CD4-positive, alpha-beta T cell treated with Interleukin-1 beta for 1 hour (primary cell): Measurements from ENCODE around the gene LSP1.
"Not testable (repeated sequence)": the region's sequence is repeated elsewhere in the genome, so short reads cannot be mapped to it uniquely, and the experiment has no call there.

ENCODE experiments used
- DNase-seq, 2 donors: peaks; one replicate each; pipeline ENCODE4 v3.0.0-alpha.2; 2020 to 2022

Gene LSP1

DNA sequence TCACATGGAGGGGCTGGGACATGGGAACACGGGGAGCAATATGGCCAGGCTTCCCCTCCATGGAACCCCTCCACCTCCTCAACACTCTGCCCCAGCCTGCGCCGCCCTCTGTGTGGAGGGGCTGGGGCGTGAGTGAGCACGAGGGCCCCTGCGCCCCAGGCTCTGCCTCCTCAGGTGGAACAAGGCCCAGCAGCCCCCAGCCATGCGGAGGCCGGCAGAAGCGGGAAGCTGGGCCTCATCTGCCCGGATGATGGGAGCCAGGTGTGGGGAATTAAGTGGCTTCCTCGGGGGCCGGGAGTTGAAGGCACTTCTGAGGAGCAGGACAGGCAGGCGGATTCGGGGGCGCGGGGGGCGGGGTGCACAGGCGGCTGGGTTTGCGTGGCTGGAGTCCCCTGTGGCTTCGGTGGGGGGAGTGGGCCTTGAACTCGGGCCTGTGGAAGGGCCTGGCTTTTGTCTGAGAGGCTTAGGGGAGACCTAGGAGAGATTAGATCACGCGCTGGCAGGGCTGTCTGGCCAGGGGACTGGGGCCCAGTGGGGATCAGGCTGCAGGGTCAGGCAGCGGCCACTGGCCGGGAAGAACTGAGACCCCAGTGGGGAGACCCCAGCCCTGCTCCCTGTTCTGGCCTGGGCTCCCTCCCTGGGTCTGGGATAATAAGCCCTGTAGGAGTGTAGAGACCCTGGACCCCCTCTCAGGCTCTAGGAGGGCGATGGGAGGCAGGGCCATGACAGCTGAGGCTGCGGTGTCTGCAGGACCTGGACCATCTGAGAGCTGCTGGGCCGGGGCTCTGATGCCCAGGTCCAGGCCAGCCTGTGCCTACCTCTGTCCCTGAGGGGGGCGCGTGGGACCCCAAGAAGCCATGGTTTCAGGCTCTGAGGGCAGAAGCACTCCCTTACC lies 25.5 kb downstream of the LSP1 start:
- no peak for DNase-seq

DNA sequence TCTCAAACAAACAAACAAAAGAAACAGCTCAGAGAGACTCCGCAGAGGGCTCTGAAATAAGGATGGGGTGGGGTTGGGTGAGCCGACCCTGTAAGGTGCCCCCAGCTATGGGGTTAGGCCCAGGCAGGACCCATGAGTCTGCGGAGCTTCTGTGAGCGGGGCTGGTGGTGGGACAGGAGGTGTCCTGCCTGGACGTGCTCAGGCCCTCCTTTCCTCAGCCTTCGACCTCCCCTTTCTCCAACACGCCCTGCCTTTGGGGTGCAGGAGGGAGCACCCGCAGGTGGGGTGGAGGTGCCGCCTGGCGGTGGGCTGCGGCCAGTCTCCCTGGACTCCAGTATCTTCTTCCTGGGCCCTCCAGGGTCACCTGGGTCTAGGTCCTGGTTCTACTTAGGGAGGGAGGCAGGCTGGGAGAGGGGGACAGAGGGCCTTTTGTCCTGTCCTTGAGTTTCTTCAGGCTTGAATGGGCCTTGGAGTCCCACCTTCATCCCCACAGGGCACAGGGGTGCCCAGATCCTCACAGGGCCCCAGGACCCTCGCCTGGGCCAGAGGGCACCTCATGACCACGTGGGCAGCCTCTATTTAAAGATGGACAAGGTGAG lies 26.6 kb downstream of the LSP1 start:
- DNase-seq: no peak

DNA sequence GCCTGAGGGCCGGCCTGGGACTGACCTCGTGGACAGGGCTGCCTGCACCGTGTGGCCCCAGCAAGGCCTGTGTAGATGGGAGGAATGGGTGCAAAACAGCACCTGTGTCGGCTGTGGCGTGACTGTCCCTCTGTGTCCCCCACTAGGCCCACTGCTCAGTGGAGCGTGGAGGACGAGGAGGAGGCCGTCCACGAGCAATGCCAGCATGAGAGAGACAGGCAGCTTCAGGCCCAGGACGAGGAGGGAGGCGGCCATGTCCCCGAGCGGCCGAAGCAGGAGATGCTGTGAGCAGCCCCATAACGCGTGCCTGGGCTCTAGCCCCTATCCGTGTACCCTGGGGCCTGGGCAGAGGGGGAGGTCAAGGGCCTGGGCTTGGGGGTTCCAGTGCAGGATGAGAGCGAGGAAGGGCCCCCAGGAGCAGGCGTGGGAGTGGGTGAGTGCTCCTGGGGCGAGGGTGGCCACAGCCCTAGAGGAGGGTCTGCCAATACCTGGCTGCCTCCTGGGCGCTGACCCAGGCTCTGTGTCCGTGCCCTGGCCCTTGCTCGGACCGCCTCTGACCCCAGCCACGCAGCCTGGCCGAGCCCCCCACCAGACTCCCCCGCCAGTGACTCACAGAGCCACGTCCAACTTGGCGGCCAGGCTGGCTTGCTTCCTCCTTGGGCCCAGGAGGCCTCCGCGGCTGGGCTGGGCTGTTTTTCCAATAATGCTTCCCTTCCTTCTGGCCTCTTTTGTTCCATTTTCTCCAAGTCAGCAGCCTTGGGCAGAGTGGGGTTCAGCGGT lies 27.2 kb downstream of the LSP1 start:
- DNase-seq: no peak

DNA sequence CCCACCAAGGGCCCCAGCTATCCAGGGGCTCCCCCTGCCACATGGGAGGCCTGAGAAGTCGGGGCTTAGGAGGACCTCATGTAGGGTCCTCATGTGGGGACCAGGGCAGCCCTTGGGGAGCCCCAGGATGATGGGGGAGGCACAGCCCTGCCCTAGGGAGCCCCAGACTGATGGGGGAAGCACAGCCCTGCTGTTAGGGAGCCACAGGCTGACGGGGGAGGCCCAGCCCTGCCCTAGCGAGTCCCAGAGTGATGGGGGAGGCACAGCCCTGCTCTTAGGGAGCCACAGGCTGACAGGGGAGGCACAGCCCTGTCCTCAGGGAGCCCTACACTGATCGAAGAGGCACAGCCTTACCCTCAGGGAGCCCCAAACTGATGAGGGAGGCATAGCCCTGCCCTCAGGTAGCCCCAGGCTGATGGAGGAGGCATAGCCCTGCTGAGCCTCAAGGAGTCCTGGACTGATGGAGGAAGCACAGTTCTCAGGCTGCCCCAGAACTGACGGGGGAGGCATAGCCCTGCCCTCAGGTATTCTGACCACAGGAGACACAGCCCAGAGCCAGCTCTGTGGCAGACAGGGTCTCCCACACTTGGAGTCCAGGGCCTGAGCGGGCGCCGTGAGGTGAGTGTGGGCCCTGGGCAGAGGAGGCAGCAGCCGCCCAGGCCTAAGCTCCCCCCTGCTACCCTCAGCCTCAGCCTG lies 28.0 kb downstream of the LSP1 start:
- DNase-seq: no peak

DNA sequence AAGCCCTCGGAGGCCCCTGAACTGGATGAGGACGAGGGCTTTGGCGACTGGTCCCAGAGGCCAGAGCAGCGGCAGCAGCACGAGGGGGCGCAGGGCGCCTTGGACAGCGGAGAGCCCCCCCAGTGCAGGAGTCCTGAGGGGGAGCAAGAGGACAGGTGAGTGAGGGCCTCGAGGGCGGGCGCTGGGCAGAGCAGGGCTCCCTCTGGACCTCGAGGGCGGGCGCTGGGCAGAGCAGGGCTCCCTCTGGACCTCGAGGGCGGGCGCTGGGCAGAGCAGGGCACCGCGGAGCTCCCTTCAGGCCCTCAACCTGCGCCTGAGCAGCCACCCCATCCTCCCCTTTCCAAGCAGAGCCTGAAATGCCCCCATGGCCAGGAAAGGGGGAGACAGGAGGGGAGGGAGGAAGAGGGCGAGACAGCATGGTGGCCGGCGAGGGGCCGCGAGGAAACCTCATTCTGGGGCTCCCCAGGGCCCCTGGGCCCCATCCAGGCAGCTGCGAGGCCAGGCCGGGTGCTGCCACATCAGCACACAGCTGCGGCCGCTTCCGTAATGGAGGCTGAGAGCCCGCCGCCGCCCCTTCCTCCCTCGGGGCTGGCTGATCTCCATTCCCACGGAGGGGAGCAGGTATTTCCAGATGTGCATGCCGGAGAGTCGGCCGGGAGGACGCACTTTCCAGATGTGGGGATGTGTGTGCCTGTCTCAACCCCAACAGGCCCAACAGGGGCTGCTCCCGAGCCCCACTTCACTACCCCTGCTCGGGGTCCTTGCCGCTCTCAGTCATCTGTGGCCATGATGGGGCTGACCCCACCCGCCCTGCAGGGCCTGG lies 28.8 kb downstream of the LSP1 start:
- DNase-seq: no peak

DNA sequence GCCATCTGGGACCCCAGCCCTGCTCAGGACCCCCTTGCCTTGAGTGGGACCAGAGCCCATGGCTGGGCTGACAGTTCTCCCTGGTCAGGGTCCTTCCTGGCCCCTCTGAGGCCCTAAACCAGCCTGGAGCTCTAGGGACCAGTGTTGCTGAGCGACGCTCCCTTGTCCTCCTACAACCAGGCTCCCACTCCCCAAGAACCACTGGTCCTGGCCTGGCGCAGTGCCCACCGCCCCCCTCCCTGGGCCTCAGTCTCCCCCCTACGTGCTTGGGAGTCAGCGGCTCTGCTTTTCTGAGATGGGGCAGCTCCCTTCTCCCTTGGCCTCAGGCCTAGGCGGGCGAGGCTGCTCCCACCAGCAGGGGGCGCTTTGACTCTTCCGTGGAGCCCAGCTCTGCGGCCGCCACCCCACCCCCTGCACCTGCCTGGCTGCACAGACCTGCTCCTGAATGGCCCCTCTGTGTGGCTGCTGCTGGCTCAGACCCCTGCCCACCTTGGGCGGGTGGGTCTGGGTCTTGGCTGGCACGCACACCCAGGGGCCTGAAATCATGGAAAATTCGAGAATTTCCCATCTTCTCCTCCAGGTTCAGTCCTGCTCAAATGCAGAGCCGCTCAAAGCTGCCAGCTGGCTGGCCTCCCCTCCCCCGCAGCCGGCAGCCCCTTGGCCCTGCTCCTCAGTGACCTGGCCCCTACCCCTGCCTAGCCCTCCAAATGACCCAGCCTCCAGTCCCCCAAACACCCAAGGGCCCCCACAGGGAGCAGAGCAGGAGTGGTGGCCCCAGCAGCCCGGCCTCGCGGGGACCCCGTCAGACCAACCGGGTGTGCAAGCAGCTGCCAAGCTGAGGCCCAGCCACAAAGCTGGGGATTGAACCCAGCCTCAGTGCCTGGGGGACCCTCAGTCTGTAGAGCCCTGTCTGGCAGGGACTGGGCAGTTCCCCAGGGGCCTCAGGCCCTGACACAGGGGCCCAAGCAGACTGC lies 29.7 kb downstream of the LSP1 start:
- peak; percentile 80 for DNase-seq

DNA sequence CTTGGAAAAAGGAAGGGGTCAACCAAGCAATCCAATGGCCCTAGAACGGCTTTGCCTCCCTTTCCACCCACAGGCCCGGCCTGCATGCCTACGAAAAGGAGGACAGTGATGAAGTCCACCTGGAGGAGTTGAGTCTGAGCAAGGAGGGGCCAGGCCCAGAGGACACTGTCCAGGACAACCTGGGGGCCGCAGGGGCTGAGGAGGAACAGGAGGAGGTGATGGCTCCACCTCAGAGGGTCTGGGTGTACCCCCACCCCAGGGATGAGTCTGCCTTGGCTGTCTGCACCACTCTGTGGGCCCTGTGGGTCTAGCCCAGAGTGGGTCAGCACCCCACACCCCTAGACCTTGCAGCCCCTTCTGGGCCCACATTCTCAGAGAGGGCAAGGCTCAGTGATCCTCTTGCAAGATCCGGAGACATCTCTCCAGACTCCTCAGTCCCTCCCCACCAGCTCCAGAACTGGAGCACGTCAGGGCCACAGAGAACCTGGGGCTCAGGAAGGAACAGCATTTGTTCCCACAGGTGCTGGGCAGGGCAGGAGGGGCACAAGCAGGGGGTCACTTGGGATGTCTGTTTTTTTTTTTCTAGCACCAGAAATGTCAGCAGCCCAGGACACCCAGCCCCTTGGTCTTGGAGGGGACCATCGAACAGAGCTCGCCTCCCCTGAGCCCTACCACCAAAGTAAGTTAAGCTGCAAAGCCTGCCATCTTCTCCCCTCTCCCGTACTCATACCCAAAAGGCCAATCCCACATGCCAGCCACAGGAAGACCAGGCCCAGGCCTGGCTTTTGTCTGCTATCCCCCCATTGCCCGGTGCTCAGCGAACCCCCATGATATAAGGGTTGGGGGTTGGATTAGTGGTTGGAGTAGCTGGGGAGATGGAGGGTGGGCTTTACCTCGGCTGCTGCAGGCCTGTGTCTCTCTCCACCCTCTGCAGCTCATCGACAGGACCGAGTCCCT lies 30.7 kb downstream of the LSP1 start:
- no peak for DNase-seq

DNA sequence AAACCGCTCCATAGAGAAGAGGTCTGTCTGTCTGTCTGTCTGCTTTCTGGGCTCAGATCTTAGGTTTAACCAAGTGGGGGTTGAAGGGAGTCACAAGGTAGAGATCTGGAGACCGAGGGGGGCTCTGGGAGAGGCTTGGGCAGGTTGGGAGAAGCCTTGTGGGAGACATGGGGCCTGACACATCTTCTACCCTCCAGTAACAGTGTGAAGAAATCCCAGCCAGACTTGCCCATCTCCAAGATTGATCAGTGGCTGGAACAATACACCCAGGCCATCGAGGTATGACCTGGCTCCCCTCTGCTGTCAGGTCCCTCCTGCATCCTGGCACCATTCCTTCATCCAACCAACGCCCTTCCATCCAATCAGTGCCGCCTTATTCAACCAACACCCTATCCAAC lies 31.4 kb downstream of the LSP1 start:
- no peak for DNase-seq

DNA sequence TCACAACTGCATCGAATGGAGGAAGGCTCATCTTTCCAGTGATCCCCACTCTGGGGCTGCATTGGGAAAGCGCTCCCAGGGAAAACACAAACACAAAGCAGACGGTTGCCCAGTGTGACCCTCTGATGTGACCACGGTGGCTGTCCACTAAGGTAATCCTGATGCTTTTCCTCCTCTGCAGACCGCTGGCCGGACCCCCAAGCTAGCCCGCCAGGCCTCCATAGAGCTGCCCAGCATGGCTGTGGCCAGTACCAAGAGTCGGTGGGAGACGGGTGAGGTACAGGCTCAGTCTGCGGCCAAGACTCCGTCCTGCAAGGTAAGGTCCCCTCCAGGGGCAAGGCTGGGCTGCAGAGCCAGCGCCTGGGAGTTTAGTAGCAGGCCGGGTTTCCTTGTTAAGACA lies 33.7 kb downstream of the LSP1 start:
- not testable (repeated sequence) for DNase-seq

DNA sequence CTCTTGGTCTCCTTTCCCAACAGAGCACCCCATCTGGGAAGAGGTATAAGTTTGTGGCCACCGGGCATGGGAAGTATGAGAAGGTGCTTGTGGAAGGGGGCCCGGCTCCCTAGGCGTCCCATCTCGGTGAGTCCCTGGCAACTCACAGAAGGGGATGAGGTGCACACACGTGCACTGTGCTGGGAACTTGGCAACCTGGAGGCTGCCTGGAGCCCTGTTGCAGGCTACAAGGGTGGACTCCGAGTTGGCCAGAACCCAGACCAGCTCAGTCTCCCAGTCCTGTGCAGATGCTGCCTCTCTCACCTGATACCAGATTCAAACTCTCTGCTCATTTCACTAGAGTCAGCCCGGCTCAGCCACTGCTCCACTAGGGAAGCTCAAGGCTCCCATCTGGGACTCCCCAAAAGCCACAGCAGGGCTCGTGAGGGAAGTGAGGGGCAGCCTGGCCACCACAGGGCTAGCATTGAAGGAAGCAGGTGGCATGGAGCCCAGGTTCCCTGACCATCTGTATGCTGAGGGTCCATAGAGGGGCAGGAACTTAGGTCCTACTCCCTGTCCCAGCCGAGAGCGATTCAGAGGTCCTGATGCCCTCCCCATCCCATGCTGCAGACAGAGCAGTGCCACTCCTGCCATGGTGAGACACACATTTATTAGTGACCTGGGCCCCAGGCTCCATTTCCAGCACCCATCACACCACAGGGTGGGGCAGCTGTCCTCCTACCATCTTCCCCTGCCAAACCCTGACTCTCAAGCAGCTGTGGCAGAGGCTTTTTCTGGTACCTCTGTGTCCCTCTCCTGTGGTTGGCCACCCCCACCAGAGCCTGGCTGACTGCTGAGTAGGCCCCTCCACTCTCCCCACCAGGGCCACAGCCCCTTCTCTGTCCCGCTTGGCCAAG lies 34.8 kb downstream of the LSP1 start:
- DNase-seq: no peak

DNA sequence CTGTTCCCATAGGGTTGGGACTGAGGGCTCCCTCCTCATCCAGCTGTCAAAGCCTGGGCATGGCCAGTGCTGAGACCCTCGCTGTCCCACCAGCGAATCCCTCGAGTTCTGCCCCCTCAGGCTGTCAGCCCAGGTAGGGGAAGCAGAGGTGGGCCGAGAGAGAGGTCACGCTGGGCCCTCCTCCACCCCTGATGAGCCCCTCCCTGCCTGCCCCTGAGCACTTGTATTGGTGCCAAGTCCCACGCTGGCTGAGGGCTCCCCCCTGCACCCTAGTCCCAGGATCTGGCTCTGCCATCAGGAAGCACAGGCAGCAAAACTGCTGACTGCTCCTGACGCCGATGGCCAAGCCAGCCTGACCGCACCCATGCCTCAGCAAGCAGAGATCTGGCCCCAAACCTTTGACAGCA lies 35.5 kb downstream of the LSP1 start:
- DNase-seq: no peak

DNA sequence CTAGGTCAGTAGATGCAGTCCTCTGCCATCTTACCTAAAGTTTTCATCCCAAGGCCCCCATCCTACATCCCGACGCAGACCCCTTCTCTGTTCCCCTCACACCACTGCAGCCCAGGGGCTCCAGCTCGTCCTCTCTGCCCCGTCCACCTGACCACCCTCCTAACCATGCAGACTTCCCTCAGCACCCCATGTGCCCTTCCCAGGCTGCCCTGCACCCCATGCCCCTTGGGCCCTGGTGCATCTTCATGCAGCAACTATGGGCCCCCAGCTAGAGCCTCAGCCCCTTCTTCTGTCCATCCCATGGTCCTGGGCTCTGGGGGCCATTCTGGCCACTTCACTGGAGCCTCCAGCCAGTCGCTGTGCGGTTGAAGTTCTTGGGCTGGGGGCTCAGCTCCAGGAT lies 35.9 kb downstream of the LSP1 start:
- DNase-seq: no peak

DNA sequence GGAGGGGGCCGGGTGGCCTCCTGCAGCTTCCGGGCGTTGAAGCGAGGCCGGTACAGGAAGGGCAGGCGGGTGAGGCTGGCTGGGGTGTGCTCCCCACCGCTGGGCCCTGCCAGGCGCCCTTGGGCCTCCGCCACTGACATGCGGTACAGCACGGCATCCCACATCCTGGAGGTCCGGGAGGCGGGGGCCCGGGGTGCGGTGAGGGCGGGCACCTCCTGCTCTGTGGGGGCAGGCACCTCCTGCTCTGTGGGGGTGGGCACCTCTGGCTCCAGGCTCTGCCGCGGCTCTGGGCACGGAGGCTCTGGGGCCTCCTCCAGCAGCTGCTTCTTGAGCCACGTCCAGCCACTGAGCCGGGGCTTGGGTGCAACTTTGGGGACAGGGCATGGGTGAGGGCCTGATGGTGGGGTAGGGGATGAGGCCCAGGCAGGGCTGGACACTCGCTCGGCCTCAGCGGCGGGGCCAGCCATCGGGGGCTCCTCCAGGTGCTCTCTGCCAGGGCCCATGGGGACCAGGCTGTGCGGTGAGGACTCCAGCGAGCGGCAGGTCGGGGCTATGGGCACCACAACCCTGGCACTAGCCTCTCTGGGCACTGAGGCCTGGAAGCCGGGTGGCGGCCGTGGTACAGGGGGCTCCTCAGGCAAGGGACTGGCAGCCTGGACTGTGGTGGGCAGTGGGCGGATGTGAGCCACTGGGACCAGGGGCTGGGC lies 36.5 kb downstream of the LSP1 start:
- DNase-seq: peak; percentile 77 to 79

DNA sequence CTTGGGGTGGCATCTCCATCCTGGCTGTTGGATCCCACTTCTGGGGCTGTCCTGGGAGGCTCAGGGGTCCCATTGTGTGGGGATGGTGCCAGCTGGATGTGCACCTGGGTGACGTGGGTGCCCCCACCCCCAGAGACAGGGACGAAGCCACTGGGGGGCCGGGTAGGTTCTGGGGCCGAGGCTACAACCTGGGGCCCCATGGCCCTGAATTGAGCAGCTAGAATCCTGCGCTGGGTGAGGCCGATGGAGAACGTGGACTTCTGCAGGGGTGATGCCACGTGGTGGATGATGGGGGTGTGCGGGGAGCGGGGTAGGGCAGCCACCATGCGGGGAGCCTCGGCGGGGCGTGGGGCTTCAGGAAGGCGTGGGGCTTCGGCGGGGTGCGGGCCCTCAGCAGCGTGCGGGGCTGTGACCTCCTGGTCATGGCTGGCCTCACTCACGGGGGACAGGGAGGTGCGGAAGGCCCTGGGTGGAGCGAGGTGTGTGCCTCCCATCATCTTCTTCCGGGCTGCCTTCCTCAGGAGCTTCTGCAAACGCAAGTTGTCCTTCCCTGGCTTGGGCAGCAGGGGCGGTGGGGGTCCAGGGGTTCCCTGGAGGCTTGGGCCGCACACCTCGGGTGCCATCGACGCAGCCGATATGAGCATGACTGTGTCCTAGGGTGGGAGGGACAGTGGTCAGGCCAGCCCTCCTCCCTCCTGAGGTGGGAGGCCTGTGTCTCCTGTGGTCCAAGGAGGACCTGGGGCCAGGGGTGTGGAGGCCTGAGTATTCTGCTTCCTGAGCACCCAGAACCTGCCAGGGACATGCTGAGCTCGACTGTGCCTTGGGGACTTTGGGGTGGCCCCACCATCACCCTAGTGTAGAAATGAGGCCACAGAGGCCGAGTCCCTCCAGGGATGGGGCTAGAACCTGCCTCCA lies 37.3 kb downstream of the LSP1 start:
- no peak for DNase-seq

DNA sequence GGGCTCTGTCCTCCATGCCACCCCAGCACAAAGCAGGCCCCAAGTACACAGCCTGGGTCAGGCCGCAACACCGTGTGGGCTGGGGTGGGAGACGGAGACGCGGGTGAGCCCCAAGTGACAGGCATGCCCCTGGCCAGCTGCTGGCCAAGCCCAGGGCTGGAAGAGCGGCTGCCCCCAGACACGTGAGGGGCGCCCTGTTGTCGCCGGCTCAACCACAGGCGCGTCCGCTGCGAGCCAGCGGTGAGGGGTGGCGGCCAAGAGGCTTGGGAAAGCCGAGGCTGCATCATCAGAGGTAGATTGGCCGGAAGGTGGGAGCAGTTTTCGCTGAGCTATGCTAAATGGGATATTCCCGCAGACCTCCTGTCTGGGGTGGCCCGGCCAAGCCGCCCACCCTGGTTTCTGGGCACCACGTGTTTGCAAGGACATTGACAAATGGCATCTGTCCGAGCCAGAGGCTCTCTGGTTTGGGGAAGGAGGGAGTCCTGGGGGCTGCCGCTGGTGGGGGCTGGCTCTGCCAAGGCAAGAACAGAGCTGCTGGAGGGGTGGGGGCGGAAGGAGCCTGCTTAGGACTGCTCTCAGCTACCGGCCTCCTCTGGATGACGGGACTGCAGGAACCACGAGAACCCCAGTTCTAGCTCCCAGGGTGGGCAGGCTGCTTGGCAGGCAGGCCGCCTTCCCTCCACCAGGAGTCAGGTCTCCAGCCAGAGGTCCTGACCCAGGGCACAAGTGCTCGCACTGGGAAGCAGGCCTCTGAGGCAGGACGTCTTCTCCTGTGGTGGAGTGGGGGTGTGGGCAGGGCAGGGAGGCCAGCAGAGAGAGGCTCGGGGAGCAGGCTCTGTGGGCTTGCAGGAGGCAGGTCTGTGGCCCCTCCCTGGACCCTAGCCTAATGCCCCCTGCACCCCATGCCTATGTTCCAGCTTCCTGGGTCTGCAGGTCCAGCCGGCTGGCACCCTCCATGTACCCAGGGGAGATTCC lies 38.3 kb downstream of the LSP1 start:
- DNase-seq: no peak

DNA sequence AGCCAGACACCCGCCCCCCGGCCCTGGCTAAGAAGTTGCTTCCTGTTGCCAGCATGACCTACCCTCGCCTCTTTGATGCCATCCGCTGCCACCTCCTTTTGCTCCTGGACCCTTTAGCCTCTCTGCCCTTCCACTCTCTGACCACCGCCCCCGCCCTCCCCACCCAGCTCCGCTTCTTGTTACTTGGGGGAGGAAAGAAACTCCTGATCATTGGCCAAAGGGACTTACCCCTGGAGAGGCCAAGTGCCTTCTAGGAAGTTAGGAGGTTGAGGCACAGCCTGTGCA lies 38.9 kb downstream of the LSP1 start, which contains the start of gene PRR33:
Gene PRR33, minus strand, starts transcription at position 65 of the 285 bp plus-strand sequence. CDS start 1,311 bp downstream, outside the sequence.
- no peak for DNase-seq
